Measurements from ENCODE around the gene DCAF6.

DCAF6 gene

GRCh38 chr1:167947733-167948132, 11.2 kb downstream of the DCAF6 start:
- Mint-ChIP-seq H3K36me3 (ENCODE audit: insufficient read depth) (peaks cover 9% of the 10 kb centered on the region), H3K4me3 (no peak overlapping the region), H3K9me3 (no peaks in the 10 kb centered on the region), H3K27me3 (no peaks in the 10 kb centered on the region), H3K4me1 (peaks cover 43% of the 10 kb centered on the region), H3K27ac (ENCODE audit: low read depth) (no peak overlapping the region)
- no peak for DNase-seq (ENCODE audit: low spot score in 2 of 2)
- no peak for ATAC-seq (replicated peaks; ENCODE audit: extremely low read depth, poor library complexity, severe bottlenecking)

GRCh38 chr1:167949785-167950184, 13.3 kb downstream of the DCAF6 start:
- Mint-ChIP-seq H3K27me3 (no peaks in the 10 kb centered on the region), H3K36me3 (ENCODE audit: insufficient read depth) (peaks cover 17% of the 10 kb centered on the region), H3K27ac (ENCODE audit: low read depth) (no peak overlapping the region), H3K4me1 (peaks cover 36% of the 10 kb centered on the region), H3K9me3 (no peaks in the 10 kb centered on the region), H3K4me3 (no peak overlapping the region)
- ATAC-seq (replicated peaks; ENCODE audit: extremely low read depth, poor library complexity, severe bottlenecking) (no peak), DNase-seq (ENCODE audit: low spot score in 2 of 2) (no peak)

- no peaks in the 10 kb centered on the region for H3K9me3 Mint-ChIP-seq
- H3K4me1 Mint-ChIP-seq: peaks cover 29% of the 10 kb centered on the region
- no peak overlapping the region for H3K27ac Mint-ChIP-seq (ENCODE audit: low read depth)
- no peak for DNase-seq (ENCODE audit: low spot score in 2 of 2)
- no peak overlapping the region for H3K4me3 Mint-ChIP-seq
- peaks cover 19% of the 10 kb centered on the region for H3K36me3 Mint-ChIP-seq (ENCODE audit: insufficient read depth)
- no peak for ATAC-seq (replicated peaks; ENCODE audit: extremely low read depth, poor library complexity, severe bottlenecking)
- H3K27me3 Mint-ChIP-seq: no peaks in the 10 kb centered on the region
These were observed 14.1 kb downstream of the DCAF6 start for GRCh38 chr1:167950569-167950968.

GRCh38 chr1:167955915-167956314, 19.4 kb downstream of the DCAF6 start:
- Mint-ChIP-seq H3K27me3 (no peaks in the 10 kb centered on the region), H3K36me3 (ENCODE audit: insufficient read depth) (peaks cover 24% of the 10 kb centered on the region), H3K9me3 (no peaks in the 10 kb centered on the region), H3K27ac (ENCODE audit: low read depth) (no peak overlapping the region), H3K4me3 (no peak overlapping the region), H3K4me1 (peaks cover 21% of the 10 kb centered on the region)
- ATAC-seq (replicated peaks; ENCODE audit: extremely low read depth, poor library complexity, severe bottlenecking) (no peak), DNase-seq (ENCODE audit: low spot score in 2 of 2) (no peak)

- no peak overlapping the region for H3K27ac Mint-ChIP-seq (ENCODE audit: low read depth)
- H3K4me1 Mint-ChIP-seq: peaks cover 30% of the 10 kb centered on the region
- ATAC-seq (replicated peaks; ENCODE audit: extremely low read depth, poor library complexity, severe bottlenecking): no peak
- H3K27me3 Mint-ChIP-seq: no peaks in the 10 kb centered on the region
- no peaks in the 10 kb centered on the region for H3K9me3 Mint-ChIP-seq
- DNase-seq (ENCODE audit: low spot score in 2 of 2): no peak
- H3K4me3 Mint-ChIP-seq: no peak overlapping the region
- peaks cover 19% of the 10 kb centered on the region for H3K36me3 Mint-ChIP-seq (ENCODE audit: insufficient read depth)
These were observed 21.2 kb downstream of the DCAF6 start for GRCh38 chr1:167957710-167958109.

- H3K36me3 Mint-ChIP-seq (ENCODE audit: insufficient read depth): peaks cover 12% of the 10 kb centered on the region
- peaks cover 22% of the 10 kb centered on the region for H3K4me1 Mint-ChIP-seq
- H3K27me3 Mint-ChIP-seq: no peaks in the 10 kb centered on the region
- DNase-seq (ENCODE audit: low spot score in 2 of 2): no peak
- no peak overlapping the region for H3K27ac Mint-ChIP-seq (ENCODE audit: low read depth)
- H3K4me3 Mint-ChIP-seq: no peak overlapping the region
- no peaks in the 10 kb centered on the region for H3K9me3 Mint-ChIP-seq
- ATAC-seq (replicated peaks; ENCODE audit: extremely low read depth, poor library complexity, severe bottlenecking): no peak
These were observed 28.2 kb downstream of the DCAF6 start for GRCh38 chr1:167964646-167965045.

GRCh38 chr1:167966050-167966449, 29.6 kb downstream of the DCAF6 start:
- Mint-ChIP-seq H3K4me3 (no peak overlapping the region), H3K9me3 (no peaks in the 10 kb centered on the region), H3K4me1 (peaks cover 22% of the 10 kb centered on the region), H3K27me3 (no peaks in the 10 kb centered on the region), H3K27ac (ENCODE audit: low read depth) (no peak overlapping the region), H3K36me3 (ENCODE audit: insufficient read depth) (peaks cover 12% of the 10 kb centered on the region)
- ATAC-seq (replicated peaks; ENCODE audit: extremely low read depth, poor library complexity, severe bottlenecking): no peak
- no peak for DNase-seq (ENCODE audit: low spot score in 2 of 2)

GRCh38 chr1:167968569-167968968, 32.1 kb downstream of the DCAF6 start:
- H3K9me3 Mint-ChIP-seq: no peaks in the 10 kb centered on the region
- H3K36me3 Mint-ChIP-seq (ENCODE audit: insufficient read depth): peaks cover 10% of the 10 kb centered on the region
- H3K4me3 Mint-ChIP-seq: no peak overlapping the region
- no peak overlapping the region for H3K27ac Mint-ChIP-seq (ENCODE audit: low read depth)
- H3K27me3 Mint-ChIP-seq: no peaks in the 10 kb centered on the region
- ATAC-seq (replicated peaks; ENCODE audit: extremely low read depth, poor library complexity, severe bottlenecking): no peak
- DNase-seq (ENCODE audit: low spot score in 2 of 2): no peak
- peaks cover 18% of the 10 kb centered on the region for H3K4me1 Mint-ChIP-seq

GRCh38 chr1:167973832-167974231, 37.3 kb downstream of the DCAF6 start:
- no peak for ATAC-seq (replicated peaks; ENCODE audit: extremely low read depth, poor library complexity, severe bottlenecking)
- Mint-ChIP-seq H3K4me1 (peaks cover 17% of the 10 kb centered on the region), H3K27ac (ENCODE audit: low read depth) (no peak overlapping the region), H3K9me3 (no peaks in the 10 kb centered on the region), H3K27me3 (no peaks in the 10 kb centered on the region), H3K4me3 (no peak overlapping the region), H3K36me3 (ENCODE audit: insufficient read depth) (peaks cover 13% of the 10 kb centered on the region)
- no peak for DNase-seq (ENCODE audit: low spot score in 2 of 2)

GRCh38 chr1:167974698-167975097, 38.2 kb downstream of the DCAF6 start:
- Mint-ChIP-seq H3K4me3 (no peak overlapping the region), H3K36me3 (ENCODE audit: insufficient read depth) (peaks cover 18% of the 10 kb centered on the region), H3K9me3 (no peaks in the 10 kb centered on the region), H3K27ac (ENCODE audit: low read depth) (no peak overlapping the region), H3K27me3 (no peaks in the 10 kb centered on the region), H3K4me1 (peaks cover 17% of the 10 kb centered on the region)
- ATAC-seq (replicated peaks; ENCODE audit: extremely low read depth, poor library complexity, severe bottlenecking) (no peak), DNase-seq (ENCODE audit: low spot score in 2 of 2) (no peak)

GRCh38 chr1:167977245-167977644, 40.8 kb downstream of the DCAF6 start:
- no peak overlapping the region for H3K27ac Mint-ChIP-seq (ENCODE audit: low read depth)
- peaks cover 15% of the 10 kb centered on the region for H3K4me1 Mint-ChIP-seq
- H3K36me3 Mint-ChIP-seq (ENCODE audit: insufficient read depth): peaks cover 18% of the 10 kb centered on the region

GRCh38 chr1:167981933-167982332, 45.5 kb downstream of the DCAF6 start:
- no peaks in the 10 kb centered on the region for H3K9me3 Mint-ChIP-seq
- no peak for ATAC-seq (replicated peaks; ENCODE audit: extremely low read depth, poor library complexity, severe bottlenecking)
- H3K4me1 Mint-ChIP-seq: peaks cover 27% of the 10 kb centered on the region
- H3K4me3 Mint-ChIP-seq: no peak overlapping the region
- no peak overlapping the region for H3K27ac Mint-ChIP-seq (ENCODE audit: low read depth)
- H3K36me3 Mint-ChIP-seq (ENCODE audit: insufficient read depth): peaks cover 18% of the 10 kb centered on the region
- H3K27me3 Mint-ChIP-seq: no peaks in the 10 kb centered on the region
- DNase-seq (ENCODE audit: low spot score in 2 of 2): no peak

More at GRCh38 chr1:167977245-167977644, 40.8 kb downstream of the DCAF6 start:
- H3K9me3 Mint-ChIP-seq: no peaks in the 10 kb centered on the region
- DNase-seq (ENCODE audit: low spot score in 2 of 2): no peak
- H3K4me3 Mint-ChIP-seq: no peak overlapping the region
- H3K27me3 Mint-ChIP-seq: no peaks in the 10 kb centered on the region
- ATAC-seq (replicated peaks; ENCODE audit: extremely low read depth, poor library complexity, severe bottlenecking): no peak

- H3K36me3 Mint-ChIP-seq (ENCODE audit: insufficient read depth): peaks cover 12% of the 10 kb centered on the region
- H3K27ac Mint-ChIP-seq (ENCODE audit: low read depth): no peak overlapping the region
- no peak for DNase-seq (ENCODE audit: low spot score in 2 of 2)
- ATAC-seq (replicated peaks; ENCODE audit: extremely low read depth, poor library complexity, severe bottlenecking): no peak
- H3K4me3 Mint-ChIP-seq: no peak overlapping the region
- H3K27me3 Mint-ChIP-seq: no peaks in the 10 kb centered on the region
- H3K9me3 Mint-ChIP-seq: no peaks in the 10 kb centered on the region
- H3K4me1 Mint-ChIP-seq: peaks cover 21% of the 10 kb centered on the region
These were observed 47.4 kb downstream of the DCAF6 start for GRCh38 chr1:167983797-167984420.
